ENCODE data around the gene KCNC3.

KCNC3 gene

GRCh38 chr19:50325310-50326100 lies 3.7 kb downstream of the KCNC3 start:
- no peak overlapping the region for H3K9ac ChIP-seq (ENCODE audit: low read depth, low read length)
- peak overlapping the region; percentile 56 for H3K4me3 ChIP-seq (ENCODE audit: low read depth, low read length)
- no peaks in the 10 kb centered on the region for H3K9me3 ChIP-seq (ENCODE audit: control insufficient read depth, insufficient read depth, low read length)
- no peak overlapping the region for H3K27ac ChIP-seq (ENCODE audit: low read depth, low read length)
- H3K27me3 ChIP-seq (ENCODE audit: control insufficient read depth, insufficient read depth, low read length), result peaks cover 20% of the 10 kb centered on the region
- peaks cover 8% of the 10 kb centered on the region for H3K36me3 ChIP-seq (ENCODE audit: control insufficient read depth, insufficient read depth, low read length)
- H3K4me1 ChIP-seq (ENCODE audit: control insufficient read depth, insufficient read depth, low read length), result peaks cover 5% of the 10 kb centered on the region

- no peak overlapping the region for H3K4me3 ChIP-seq (ENCODE audit: low read depth, low read length)
- H3K36me3 ChIP-seq (ENCODE audit: control insufficient read depth, insufficient read depth, low read length), result peaks cover 8% of the 10 kb centered on the region
- H3K9ac ChIP-seq (ENCODE audit: low read depth, low read length), result no peak overlapping the region
- H3K9me3 ChIP-seq (ENCODE audit: control insufficient read depth, insufficient read depth, low read length), result no peaks in the 10 kb centered on the region
- H3K4me1 ChIP-seq (ENCODE audit: control insufficient read depth, insufficient read depth, low read length), result peaks cover 5% of the 10 kb centered on the region
- peaks cover 20% of the 10 kb centered on the region for H3K27me3 ChIP-seq (ENCODE audit: control insufficient read depth, insufficient read depth, low read length)
- no peak overlapping the region for H3K27ac ChIP-seq (ENCODE audit: low read depth, low read length)
Measured at GRCh38 chr19:50324331-50324730, 4.8 kb downstream of the KCNC3 start.

- H3K9me3 ChIP-seq (ENCODE audit: control insufficient read depth, insufficient read depth, low read length), result no peaks in the 10 kb centered on the region
- peaks cover 8% of the 10 kb centered on the region for H3K36me3 ChIP-seq (ENCODE audit: control insufficient read depth, insufficient read depth, low read length)
- peaks cover 5% of the 10 kb centered on the region for H3K4me1 ChIP-seq (ENCODE audit: control insufficient read depth, insufficient read depth, low read length)
- no peak overlapping the region for H3K4me3 ChIP-seq (ENCODE audit: low read depth, low read length)
- H3K27ac ChIP-seq (ENCODE audit: low read depth, low read length), result no peak overlapping the region
- peaks cover 20% of the 10 kb centered on the region for H3K27me3 ChIP-seq (ENCODE audit: control insufficient read depth, insufficient read depth, low read length)
- no peak overlapping the region for H3K9ac ChIP-seq (ENCODE audit: low read depth, low read length)
Measured at GRCh38 chr19:50323782-50324133, 5.4 kb downstream of the KCNC3 start.

GRCh38 chr19:50322931-50323781 lies 6.0 kb downstream of the KCNC3 start:
- Histone ChIP-seq H3K36me3 (ENCODE audit: control insufficient read depth, insufficient read depth, low read length) (peaks cover 8% of the 10 kb centered on the region), H3K4me3 (ENCODE audit: low read depth, low read length) (no peak overlapping the region), H3K9ac (ENCODE audit: low read depth, low read length) (no peak overlapping the region), H3K27me3 (ENCODE audit: control insufficient read depth, insufficient read depth, low read length) (peaks cover 15% of the 10 kb centered on the region), H3K9me3 (ENCODE audit: control insufficient read depth, insufficient read depth, low read length) (no peaks in the 10 kb centered on the region), H3K27ac (ENCODE audit: low read depth, low read length) (no peak overlapping the region), H3K4me1 (ENCODE audit: control insufficient read depth, insufficient read depth, low read length) (peaks cover 5% of the 10 kb centered on the region)

- Histone ChIP-seq H3K9me3 (ENCODE audit: control insufficient read depth, insufficient read depth, low read length) (no peaks in the 10 kb centered on the region), H3K4me1 (ENCODE audit: control insufficient read depth, insufficient read depth, low read length) (peaks cover 5% of the 10 kb centered on the region), H3K9ac (ENCODE audit: low read depth, low read length) (no peak overlapping the region), H3K4me3 (ENCODE audit: low read depth, low read length) (no peak overlapping the region), H3K27ac (ENCODE audit: low read depth, low read length) (no peak overlapping the region), H3K27me3 (ENCODE audit: control insufficient read depth, insufficient read depth, low read length) (peaks cover 8% of the 10 kb centered on the region), H3K36me3 (ENCODE audit: control insufficient read depth, insufficient read depth, low read length) (peaks cover 8% of the 10 kb centered on the region)
Measured at GRCh38 chr19:50322234-50322633, 6.9 kb downstream of the KCNC3 start.

- Histone ChIP-seq H3K27ac (ENCODE audit: low read depth, low read length) (no peak overlapping the region), H3K4me3 (ENCODE audit: low read depth, low read length) (no peak overlapping the region), H3K4me1 (ENCODE audit: control insufficient read depth, insufficient read depth, low read length) (peaks cover 5% of the 10 kb centered on the region), H3K27me3 (ENCODE audit: control insufficient read depth, insufficient read depth, low read length) (peaks cover 4% of the 10 kb centered on the region), H3K9me3 (ENCODE audit: control insufficient read depth, insufficient read depth, low read length) (no peaks in the 10 kb centered on the region), H3K9ac (ENCODE audit: low read depth, low read length) (no peak overlapping the region), H3K36me3 (ENCODE audit: control insufficient read depth, insufficient read depth, low read length) (peaks cover 8% of the 10 kb centered on the region)
Measured at GRCh38 chr19:50321831-50322230, 7.3 kb downstream of the KCNC3 start.

- Histone ChIP-seq H3K9me3 (ENCODE audit: control insufficient read depth, insufficient read depth, low read length) (no peaks in the 10 kb centered on the region), H3K27ac (ENCODE audit: low read depth, low read length) (no peak overlapping the region), H3K4me1 (ENCODE audit: control insufficient read depth, insufficient read depth, low read length) (peaks cover 5% of the 10 kb centered on the region), H3K9ac (ENCODE audit: low read depth, low read length) (no peak overlapping the region), H3K27me3 (ENCODE audit: control insufficient read depth, insufficient read depth, low read length) (no peaks in the 10 kb centered on the region), H3K4me3 (ENCODE audit: low read depth, low read length) (no peak overlapping the region), H3K36me3 (ENCODE audit: control insufficient read depth, insufficient read depth, low read length) (peaks cover 8% of the 10 kb centered on the region)
Measured at GRCh38 chr19:50320596-50320995, 8.6 kb downstream of the KCNC3 start.

- H3K27me3 ChIP-seq (ENCODE audit: control insufficient read depth, insufficient read depth, low read length), result no peaks in the 10 kb centered on the region
- no peak overlapping the region for H3K27ac ChIP-seq (ENCODE audit: low read depth, low read length)
- H3K4me3 ChIP-seq (ENCODE audit: low read depth, low read length), result no peak overlapping the region
- H3K9me3 ChIP-seq (ENCODE audit: control insufficient read depth, insufficient read depth, low read length), result no peaks in the 10 kb centered on the region
- H3K36me3 ChIP-seq (ENCODE audit: control insufficient read depth, insufficient read depth, low read length), result peaks cover 8% of the 10 kb centered on the region
- peaks cover 2% of the 10 kb centered on the region for H3K4me1 ChIP-seq (ENCODE audit: control insufficient read depth, insufficient read depth, low read length)
- no peak overlapping the region for H3K9ac ChIP-seq (ENCODE audit: low read depth, low read length)
Measured at GRCh38 chr19:50320051-50320450, 9.1 kb downstream of the KCNC3 start.

- H3K4me3 ChIP-seq (ENCODE audit: low read depth, low read length), result no peak overlapping the region
- no peaks in the 10 kb centered on the region for H3K27me3 ChIP-seq (ENCODE audit: control insufficient read depth, insufficient read depth, low read length)
- H3K9ac ChIP-seq (ENCODE audit: low read depth, low read length), result no peak overlapping the region
- no peak overlapping the region for H3K27ac ChIP-seq (ENCODE audit: low read depth, low read length)
- peaks cover 8% of the 10 kb centered on the region for H3K36me3 ChIP-seq (ENCODE audit: control insufficient read depth, insufficient read depth, low read length)
- no peaks in the 10 kb centered on the region; the same call in 1 of the 2 replicates for H3K4me1 ChIP-seq (ENCODE audit: control insufficient read depth, insufficient read depth, low read length)
- no peaks in the 10 kb centered on the region for H3K9me3 ChIP-seq (ENCODE audit: control insufficient read depth, insufficient read depth, low read length)
Measured at GRCh38 chr19:50319156-50319555, 10.0 kb downstream of the KCNC3 start.

GRCh38 chr19:50318438-50318837 lies 10.7 kb downstream of the KCNC3 start:
- no peaks in the 10 kb centered on the region for H3K9me3 ChIP-seq (ENCODE audit: control insufficient read depth, insufficient read depth, low read length)

GRCh38 chr19:50317115-50317514 lies 12.1 kb downstream of the KCNC3 start:
- H3K9me3 ChIP-seq (ENCODE audit: control insufficient read depth, insufficient read depth, low read length), result no peaks in the 10 kb centered on the region
- no peak overlapping the region for H3K9ac ChIP-seq (ENCODE audit: low read depth, low read length)
- H3K27ac ChIP-seq (ENCODE audit: low read depth, low read length), result no peak overlapping the region
- peaks cover 5% of the 10 kb centered on the region for H3K4me1 ChIP-seq (ENCODE audit: control insufficient read depth, insufficient read depth, low read length)
- H3K27me3 ChIP-seq (ENCODE audit: control insufficient read depth, insufficient read depth, low read length), result no peaks in the 10 kb centered on the region
- no peaks in the 10 kb centered on the region for H3K36me3 ChIP-seq (ENCODE audit: control insufficient read depth, insufficient read depth, low read length)
- H3K4me3 ChIP-seq (ENCODE audit: low read depth, low read length), result no peak overlapping the region

More at GRCh38 chr19:50318438-50318837, 10.7 kb downstream of the KCNC3 start:
- no peak overlapping the region for H3K27ac ChIP-seq (ENCODE audit: low read depth, low read length)
- no peaks in the 10 kb centered on the region for H3K27me3 ChIP-seq (ENCODE audit: control insufficient read depth, insufficient read depth, low read length)
- H3K9ac ChIP-seq (ENCODE audit: low read depth, low read length), result no peak overlapping the region
- no peak overlapping the region for H3K4me3 ChIP-seq (ENCODE audit: low read depth, low read length)
- H3K36me3 ChIP-seq (ENCODE audit: control insufficient read depth, insufficient read depth, low read length), result peaks cover 4% of the 10 kb centered on the region
- H3K4me1 ChIP-seq (ENCODE audit: control insufficient read depth, insufficient read depth, low read length), result peaks cover 1% of the 10 kb centered on the region

Measured in HUES48 (cell line).